Heart left ventricle (tissue), 16 donors: ENCODE measurements around the gene WLS. TPM values are rescaled to one million over a fixed set of nuclear protein-coding genes. Genes with fewer than 3 reads are reported as not detected.

Experiments used
- ATAC-seq, 4 donors: fragments of 200-7000 bp; cut with Tn5 transposase; one replicate each; pipeline ENCODE4 v1.9.1; 2020 to 2022; ENCODE audit warnings: moderate library complexity in 4 of 4, mild to moderate bottlenecking in 3 of 4, moderate number of reproducible peaks in 1 of 4
- DNase-seq, 5 donors: peaks; one replicate each; pipeline ENCODE4 v3.0.0-alpha.2; 2020
- H3K27ac ChIP-seq, 12 donors: fragments of 200-600 bp; sonication (generic) in 4 of 12; one replicate each; pipeline versions ENCODE4 v1.5.0 to v1.8.0; 2016 to 2022; ENCODE audit warnings: mild to moderate bottlenecking in 2 of 12
- H3K27me3 ChIP-seq, 9 donors: fragments of 200-600 bp; sonication (generic) in 2 of 9; one replicate each; pipeline versions ENCODE4 v1.5.1 to v1.8.0; 2016 to 2022; ENCODE audit warnings: mild to moderate bottlenecking in 3 of 9
- H3K36me3 ChIP-seq, 9 donors: fragments of 200-600 bp; sonication (generic) in 2 of 9; one replicate each; pipeline versions ENCODE4 v1.5.0 to v1.8.0; 2018 to 2022; ENCODE audit warnings: mild to moderate bottlenecking in 2 of 9
- H3K4me1 ChIP-seq, 12 donors: fragments of 200-600 bp; sonication (generic) in 4 of 12; one replicate each; pipeline versions ENCODE4 v1.5.0 to v1.8.0; 2016 to 2022; ENCODE audit warnings: mild to moderate bottlenecking in 3 of 12
- H3K4me3 ChIP-seq, 12 donors: fragments of 200-600 bp; sonication (generic) in 4 of 12; one replicate each; pipeline versions ENCODE4 v1.5.0 to v1.8.0; 2017 to 2022; ENCODE audit warnings: mild to moderate bottlenecking in 9 of 12, moderate library complexity in 4 of 12
- H3K9me3 ChIP-seq, 12 donors: fragments of 200-600 bp; sonication (generic) in 4 of 12; one replicate each; pipeline versions ENCODE4 v1.5.0 to v1.8.0; 2016 to 2022; ENCODE audit warnings: mild to moderate bottlenecking in 1 of 12
- CTCF ChIP-seq, 12 donors: fragments of 200-600 bp; sonication (generic) in 4 of 12; IDR thresholded peaks; one replicate each; pipeline versions ENCODE4 v1.5.0 to v1.8.0; 2018 to 2022; ENCODE audit warnings: antibody characterized with exemption in 12 of 12, mild to moderate bottlenecking in 5 of 12
- POLR2A ChIP-seq, 2 donors: fragments of 450-650 bp; IDR thresholded peaks; one replicate each; pipeline ENCODE4 v1.6.1; 2017; ENCODE audit warnings: antibody characterized with exemption in 2 of 2, mild to moderate bottlenecking in 2 of 2, moderate library complexity in 2 of 2
- WGBS, 4 donors: extraction: QIAGEN DNeasy Blood & Tissue Kit in 2 of 4; methylation state at CpG; one replicate each; pipeline versions ENCODE4 v1.1.5 to v1.1.7; 2013 to 2018; 5-methylcytosine and 5-hydroxymethylcytosine counted together
- intact Hi-C, 10 donors: fragments of 100-400 bp; cut with DNase I; formaldehyde crosslinking; loops; one replicate each; pipeline versions ENCODE4 v1.11.1 to v1.14.2; 2022
- polyA plus RNA-seq, 2 donors: library from polyadenylated mRNA; stranded (reverse); fragments of 200-250 nt; gene quantifications; one replicate each; pipeline ENCODE4 v1.2.3, GENCODE V29; 2013
- total RNA-seq, 9 donors: library from RNA; depleted of rRNA in 2 of 9; stranded (reverse); fragments of >200 nt in 2 of 9; fragmentation: NEBNext Ultra II Directional in 3 of 9; extraction: Animal tissue kit (Norgen Biotek cat#: 25700) in 3 of 9; gene quantifications; one replicate each; pipeline versions ENCODE4 v1.1.0 to v1.2.4, GENCODE V29; 2016 to 2023
- donor health status: ischemic (EF 13 %, LVEDD 7.1; RV severe dilation, severe dysfunction).
- donor health status: healthy with polysubstance abuse.
- donor health status: DM: no; HTN: yes; CAD: no.
- donor health status: DM: no; HTN: no; CAD: no.
- donor health status: ischemic (EF 25% LVEDD 6.9; RV normal size, moderate dysfunction).
- donor health status: ischemic (EF 25% LVEDD 5.7; RV mildly dilated, moderate dysfunction).
- donor health status: healthy.
- donor health status: DM: yes; HTN: yes; CAD: no.
- donor health status: ischemic (EF 35%, LVEDD 5.7; RV mildly dilated, moderate dysfunction).
- donor health status: nonischemic (EF 11% LVEDD 7.7; RV severe dilation, severe dysfunction).
- donor health status: DM: yes; HTN: yes; CAD: no.
- donor health status: PGD.
- donor health status: ischemic (EF 29% LVEDD 5.4; RV normal size, mild dysfunction).
- donor health status: nonischemic (EF 23%, LVEDD 6.1; RV moderate dilation, normal function).

WLS gene
- total and polyA plus RNA-seq, 11 donors: 36.5 to 115 (median 101) TPM

GRCh38 chr1:68229650-68230483 is 2.5 kb downstream of the WLS start:
- H3K4me3 ChIP-seq: peak overlapping the region in 9 of 12 donors; percentile 58 to 93 (median 78)
- H3K36me3 ChIP-seq: no peaks in the 10 kb centered on the region
- intact Hi-C loops: loop anchor here in 9 of 10 donors (5.0 to 10.0 kb wide), 13 partner anchors 53 to 112 kb away; no protein-coding TSS in a partner anchor
- peaks cover 0 to 10% (median 0%) of the 10 kb centered on the region in 9 donors for H3K27me3 ChIP-seq
- peaks cover 0 to 40% (median 15%) of the 10 kb centered on the region in 12 donors for H3K4me1 ChIP-seq
- peak overlapping the region in 10 of 12 donors; percentile 20 to 93 (median 65) for H3K27ac ChIP-seq
- WGBS, 4 donors: 45 to 55% (median 49%) methylated on average over 7 of the region's 7 CpGs
- H3K9me3 ChIP-seq: no peaks in the 10 kb centered on the region
- DNase-seq: no peak
- peak in 1 of 4 donors; percentile 7 for ATAC-seq
- no peak for TF ChIP-seq CTCF (IDR thresholded peaks at IDR 0.05)
- no peak for TF ChIP-seq POLR2A (IDR thresholded peaks at IDR 0.05)

- ATAC-seq: no peak
- WGBS, 4 donors: 34 to 45% (median 44%) methylated on average over 3 of the region's 3 CpGs
- Histone ChIP-seq H3K27me3 (peaks cover 0 to 10% (median 0%) of the 10 kb centered on the region in 9 donors), H3K4me1 (peaks cover 0 to 47% (median 15%) of the 10 kb centered on the region in 12 donors), H3K9me3 (no peaks in the 10 kb centered on the region), H3K27ac (peak overlapping the region in 8 of 12 donors; percentile 20 to 93 (median 79)), H3K36me3 (no peaks in the 10 kb centered on the region), H3K4me3 (peak overlapping the region in 7 of 12 donors; percentile 3 to 93 (median 78))
- DNase-seq: no peak
- intact Hi-C loops: no loop called here
- TF ChIP-seq POLR2A (IDR thresholded peaks at IDR 0.05) (no peak), CTCF (IDR thresholded peaks at IDR 0.05) (no peak)
Measured at GRCh38 chr1:68228851-68229250, 3.5 kb downstream of the WLS start.

- Histone ChIP-seq H3K27me3 (peaks cover 0 to 3% (median 0%) of the 10 kb centered on the region in 9 donors), H3K9me3 (no peaks in the 10 kb centered on the region), H3K4me3 (no peak overlapping the region), H3K36me3 (no peaks in the 10 kb centered on the region), H3K27ac (no peak overlapping the region), H3K4me1 (peaks cover 0 to 52% (median 15%) of the 10 kb centered on the region in 12 donors)
- intact Hi-C loops: no loop called here
- ATAC-seq: no peak
- no peak for DNase-seq
- TF ChIP-seq POLR2A (IDR thresholded peaks at IDR 0.05): no peak
- TF ChIP-seq CTCF (IDR thresholded peaks at IDR 0.05): no peak
Measured at GRCh38 chr1:68227598-68227997, 4.7 kb downstream of the WLS start.

- Histone ChIP-seq H3K9me3 (no peaks in the 10 kb centered on the region), H3K4me3 (no peak overlapping the region), H3K27me3 (peaks cover 0 to 2% (median 0%) of the 10 kb centered on the region in 9 donors), H3K27ac (no peak overlapping the region), H3K4me1 (peaks cover 0 to 64% (median 19%) of the 10 kb centered on the region in 12 donors), H3K36me3 (no peaks in the 10 kb centered on the region)
- 92 to 100% (median 94%) methylated on average over 1 of the region's 1 CpG for WGBS, 4 donors
- TF ChIP-seq CTCF (IDR thresholded peaks at IDR 0.05) (no peak), POLR2A (IDR thresholded peaks at IDR 0.05) (no peak)
- DNase-seq: no peak
- intact Hi-C loops: no loop called here
- ATAC-seq: no peak
Measured at GRCh38 chr1:68225781-68226180, 6.5 kb downstream of the WLS start.
